NK-92 (cell line): ENCODE data around the gene RFX4.
"Not testable (repeated sequence)": the region's sequence is repeated elsewhere in the genome, so short reads cannot be mapped to it uniquely, and the experiment has no call there.

Source experiments
- DNase-seq: peaks from one replicate; lab custom pipeline; 2025; ENCODE audit not compliant: unreplicated experiment; lab: John Stamatoyannopoulos, UW

RFX4 gene

DNA sequence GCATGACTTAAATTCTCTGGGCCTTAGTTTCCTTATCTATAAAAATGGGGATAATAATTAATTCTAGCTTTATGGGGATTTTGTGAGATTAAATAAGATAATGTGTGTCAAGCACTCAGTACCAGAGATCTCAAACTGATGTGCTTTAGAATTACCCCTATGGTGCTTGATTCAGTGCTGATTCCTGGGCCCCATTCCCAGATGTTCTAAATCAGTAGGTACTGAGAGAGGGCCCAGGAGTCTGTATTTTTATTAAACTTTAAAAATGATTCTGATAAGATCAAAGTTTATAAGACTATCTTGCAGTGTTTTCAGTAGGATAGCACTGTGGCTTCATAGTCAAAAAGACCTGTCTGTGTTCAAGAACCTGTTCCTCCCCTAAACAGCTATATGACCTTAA is 102.6 kb downstream of the RFX4 start:
- no peak for DNase-seq

DNA sequence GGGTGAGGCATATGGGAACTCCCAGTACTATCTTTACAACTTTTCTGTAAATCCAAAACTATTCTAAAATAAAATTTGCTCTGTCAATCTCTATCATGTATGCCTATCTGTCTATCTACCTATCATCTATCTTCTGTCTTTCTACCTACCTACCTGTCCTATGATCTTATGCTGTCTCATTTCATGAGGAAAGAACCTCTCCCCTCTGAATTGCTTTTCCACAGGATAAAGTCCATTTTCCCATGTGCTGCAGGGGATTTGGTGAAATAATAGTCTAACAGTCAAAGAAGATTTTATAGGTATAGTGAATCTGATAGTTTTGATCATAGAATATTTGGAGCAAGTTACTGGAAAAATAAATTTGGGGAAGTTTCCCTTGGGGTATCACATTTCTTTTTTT is 104.9 kb downstream of the RFX4 start:
- DNase-seq, result no peak

DNA sequence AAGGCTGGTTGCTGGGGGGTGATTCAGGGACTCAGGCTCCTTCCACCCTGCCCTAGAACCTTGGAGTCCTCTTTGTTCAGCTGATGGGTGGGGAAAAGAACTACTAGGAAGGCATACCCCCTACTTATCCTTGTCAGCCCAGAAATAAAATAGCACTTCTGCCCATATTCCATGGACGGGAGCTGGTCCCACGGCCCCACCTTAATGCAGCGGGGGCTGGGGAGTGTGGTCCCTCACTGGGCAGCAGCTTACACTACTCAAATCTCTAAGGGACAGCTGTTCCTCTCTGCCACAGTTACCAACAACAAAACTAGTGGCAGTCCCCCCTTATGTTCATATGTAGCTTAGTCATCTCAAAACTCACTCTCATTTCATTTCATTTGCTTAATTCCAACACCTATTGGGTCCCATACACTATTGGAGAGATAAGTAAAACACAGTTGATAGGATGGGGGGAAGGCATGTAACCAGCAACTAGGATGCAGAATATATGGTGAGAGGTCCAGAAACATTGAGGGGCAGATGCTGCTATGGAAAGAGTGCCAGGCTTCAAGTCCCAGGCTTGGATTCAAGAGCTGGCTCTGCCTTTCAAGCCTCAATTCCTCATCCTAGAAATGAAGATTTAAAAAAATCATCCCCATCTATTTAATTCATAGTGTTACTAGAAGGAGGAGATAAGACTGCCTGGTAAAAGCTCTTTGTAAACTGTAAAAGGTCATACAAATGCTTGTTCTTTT is 107.9 kb downstream of the RFX4 start:
- DNase-seq, result no peak

DNA sequence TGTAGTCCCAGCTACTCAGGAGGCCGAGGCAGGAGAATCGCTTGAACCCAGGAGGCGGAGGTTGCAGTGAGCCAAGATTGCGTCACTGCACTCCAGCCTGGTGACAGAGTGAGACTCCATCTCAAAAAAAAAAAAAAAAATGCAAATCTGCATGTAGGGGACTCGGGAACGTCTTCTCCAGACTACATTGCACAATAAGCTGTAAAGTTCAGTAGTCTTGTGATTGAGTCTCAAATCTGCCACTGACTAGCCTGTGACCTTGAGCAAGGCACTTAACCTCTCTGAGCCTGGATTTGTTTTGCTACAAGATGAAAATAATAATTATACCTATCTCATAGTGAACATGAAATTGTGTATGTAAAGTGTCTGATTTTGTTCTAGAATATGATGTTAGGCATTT is 109.2 kb downstream of the RFX4 start:
- not testable (repeated sequence) for DNase-seq

DNA sequence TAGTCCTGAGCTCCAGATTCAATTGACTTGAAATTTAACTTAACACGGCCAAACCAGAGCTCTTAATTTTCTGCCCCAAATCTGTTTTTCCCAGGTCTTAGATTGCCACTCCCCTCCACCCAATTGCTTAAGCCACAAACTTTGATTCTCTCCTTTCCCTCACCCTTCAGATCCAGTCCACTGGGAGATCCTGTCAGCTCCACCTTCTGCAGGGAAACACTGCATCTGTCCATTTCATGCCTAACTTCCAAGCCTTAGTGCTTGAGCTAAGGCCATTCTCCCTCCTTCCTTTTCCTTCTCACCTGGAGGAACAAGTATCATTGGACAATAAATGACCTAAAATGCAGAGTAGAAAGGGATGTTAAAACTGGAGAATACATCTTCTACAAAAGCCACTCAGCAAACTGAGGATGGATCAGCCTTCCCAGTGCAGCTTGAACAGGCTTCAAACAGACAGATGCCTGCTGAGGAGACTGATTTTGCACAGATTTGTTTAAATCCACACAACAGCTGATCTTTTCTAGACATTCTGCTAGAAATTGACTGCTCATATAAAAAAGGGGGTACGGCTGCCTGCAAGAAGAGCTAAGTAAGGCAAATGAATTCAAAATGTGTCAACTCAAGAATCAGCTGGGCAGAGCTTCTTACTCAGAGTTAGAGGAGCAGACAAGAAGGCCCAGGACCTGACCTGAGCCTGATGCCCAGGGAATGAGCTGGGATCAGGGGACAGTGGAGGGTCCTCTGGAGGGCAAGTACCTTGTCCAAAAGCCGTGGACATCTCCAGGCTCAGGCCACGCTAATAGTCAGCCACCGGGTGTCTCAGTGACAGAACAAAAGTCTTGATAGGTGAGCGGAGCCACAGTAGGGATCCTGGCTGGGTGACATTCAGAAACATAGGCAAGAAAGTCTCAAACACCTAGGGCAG is 110.4 kb downstream of the RFX4 start:
- no peak for DNase-seq

DNA sequence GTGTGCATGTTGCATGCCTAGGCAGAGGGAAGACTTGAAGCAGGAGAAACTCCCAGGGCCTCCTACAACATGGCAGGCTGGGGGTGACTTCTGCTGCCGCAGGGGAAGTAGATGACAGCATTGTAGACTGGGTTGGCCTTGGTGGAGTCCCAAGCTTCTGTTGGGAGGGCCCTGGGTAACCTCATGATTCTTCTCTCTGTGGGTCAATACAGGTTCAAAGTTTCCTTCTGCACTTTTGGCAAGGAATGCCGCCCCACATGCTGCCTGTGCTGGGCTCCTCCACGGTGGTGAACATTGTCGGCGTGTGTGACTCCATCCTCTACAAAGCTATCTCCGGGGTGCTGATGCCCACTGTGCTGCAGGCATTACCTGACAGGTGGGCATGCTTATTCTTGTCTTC is 113.3 kb downstream of the RFX4 start:
- DNase-seq, result no peak

DNA sequence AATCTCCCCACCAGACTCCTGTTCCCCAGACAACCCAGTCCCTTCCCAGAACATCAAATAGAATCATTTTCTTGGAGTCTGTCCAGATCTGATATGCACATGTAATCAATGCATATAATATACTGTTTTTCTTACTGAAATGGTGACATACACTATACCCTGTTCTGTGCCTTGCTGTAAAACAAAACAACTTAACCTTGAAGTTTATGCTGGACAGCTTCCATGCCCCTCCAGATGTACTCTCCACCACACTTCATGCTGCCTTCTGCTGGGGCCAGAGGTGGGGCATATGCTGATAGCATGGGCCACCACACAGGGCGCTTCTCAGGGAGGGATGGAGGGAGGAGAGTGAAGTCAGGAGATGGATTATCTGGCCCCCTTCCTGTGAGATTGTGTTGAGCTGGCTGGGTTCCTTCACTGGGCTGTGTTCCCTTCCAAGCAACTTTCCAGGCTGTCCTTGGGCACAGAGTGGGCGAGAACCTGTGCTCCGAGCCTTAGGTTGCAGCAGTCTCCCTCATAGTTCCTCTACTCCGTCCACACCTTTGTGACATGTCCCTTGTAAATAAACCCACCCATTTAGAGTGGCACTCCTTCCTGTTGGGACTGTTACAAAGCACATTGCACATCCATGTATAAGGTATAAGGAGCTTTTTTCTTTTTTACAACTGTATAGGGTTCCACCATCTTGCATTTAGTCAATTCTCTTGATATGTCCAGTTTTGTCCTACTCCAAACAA is 114.0 kb downstream of the RFX4 start:
- DNase-seq, result no peak

DNA sequence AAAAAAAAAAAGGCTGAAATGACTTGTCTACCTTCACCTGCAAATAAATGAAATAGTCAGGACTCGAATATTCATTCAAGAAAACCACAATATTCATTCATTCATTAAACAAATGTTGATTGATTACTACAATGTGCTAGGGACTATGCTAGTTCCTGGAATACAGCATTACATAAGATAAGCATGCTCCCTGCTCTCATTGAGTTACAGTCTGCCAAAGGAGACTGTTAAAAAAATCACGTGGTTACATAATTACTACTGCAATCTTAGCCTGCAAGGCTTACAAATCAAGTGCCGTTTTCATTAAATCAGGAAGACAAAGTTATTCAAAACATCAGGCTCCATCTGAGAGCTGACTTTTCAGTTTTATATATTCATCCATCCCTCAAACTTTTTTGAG is 121.3 kb downstream of the RFX4 start:
- no peak for DNase-seq

DNA sequence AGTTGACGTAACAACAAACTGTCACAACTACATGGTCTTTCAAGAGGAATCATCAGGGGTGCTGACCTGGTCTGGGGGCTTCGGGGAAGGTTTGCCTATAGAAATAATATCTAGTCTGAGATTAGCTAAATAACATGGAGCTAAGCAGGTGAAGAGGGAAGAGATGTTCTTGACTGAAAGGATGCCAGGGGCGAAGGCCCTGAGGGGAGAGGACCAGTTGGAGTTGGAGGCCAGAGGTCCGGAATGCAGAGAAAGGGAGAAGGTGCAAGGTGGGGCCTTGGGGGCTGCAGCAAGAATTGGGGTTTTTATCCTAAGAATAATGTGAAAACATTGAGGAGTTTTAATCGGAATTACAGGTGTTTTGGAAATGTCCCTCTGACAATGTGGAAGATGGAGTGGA is 123.2 kb downstream of the RFX4 start:
- DNase-seq, result no peak

DNA sequence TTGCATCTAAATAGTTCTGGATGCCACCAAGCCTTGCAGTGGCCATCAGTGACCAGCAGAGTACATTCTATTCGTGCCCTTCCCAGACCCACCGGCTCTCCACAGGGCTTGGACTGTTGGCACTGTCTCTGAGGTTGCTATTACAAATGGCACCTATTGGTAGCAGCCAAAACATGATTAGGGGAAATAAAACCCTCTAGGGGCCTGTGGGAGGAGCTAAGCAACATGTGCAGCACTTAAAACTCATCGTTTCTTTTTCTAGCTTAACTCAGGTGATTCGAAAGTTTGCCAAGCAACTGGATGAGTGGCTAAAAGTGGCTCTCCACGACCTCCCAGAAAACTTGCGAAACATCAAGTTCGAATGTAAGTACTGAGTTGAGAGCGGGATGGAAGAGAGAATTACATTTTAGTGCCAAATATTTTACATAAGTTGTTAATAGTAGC is 126.3 kb downstream of the RFX4 start:
- DNase-seq, result no peak

DNA sequence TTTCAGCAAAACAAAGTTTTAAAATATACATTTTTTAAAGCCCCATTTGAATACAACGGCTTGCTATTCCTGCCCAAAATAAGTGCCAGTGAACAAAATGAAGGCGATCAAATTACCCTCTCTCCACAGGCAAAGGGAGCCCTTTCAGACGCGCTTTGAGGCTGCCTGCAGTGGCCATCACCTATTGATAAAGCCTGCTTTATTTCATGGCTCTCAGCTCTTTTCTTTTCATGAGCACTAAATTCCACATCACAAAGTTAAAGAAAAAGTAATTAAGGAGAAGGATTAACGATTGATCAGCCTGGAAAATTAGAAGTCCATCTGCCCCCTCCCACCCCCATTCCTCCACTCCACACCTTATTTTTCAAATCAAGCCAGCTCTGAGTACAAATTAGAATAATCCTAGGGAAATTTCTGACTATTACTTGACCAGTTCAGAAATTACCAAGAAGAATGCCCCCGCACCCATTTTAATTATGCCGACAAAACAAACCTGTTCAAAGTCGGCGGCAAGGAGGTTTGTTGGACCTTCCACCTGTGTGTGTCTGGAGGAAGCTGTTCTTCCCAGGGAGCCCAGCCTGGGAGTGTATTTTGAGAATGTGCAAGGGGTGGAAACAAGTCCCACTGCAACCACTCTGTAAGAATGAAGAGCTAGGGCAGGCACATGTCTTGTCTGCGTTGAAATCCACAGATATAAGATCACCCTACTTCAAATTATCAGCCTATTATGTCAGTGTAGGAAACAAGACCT is 127.5 kb downstream of the RFX4 start:
- DNase-seq, result no peak

DNA sequence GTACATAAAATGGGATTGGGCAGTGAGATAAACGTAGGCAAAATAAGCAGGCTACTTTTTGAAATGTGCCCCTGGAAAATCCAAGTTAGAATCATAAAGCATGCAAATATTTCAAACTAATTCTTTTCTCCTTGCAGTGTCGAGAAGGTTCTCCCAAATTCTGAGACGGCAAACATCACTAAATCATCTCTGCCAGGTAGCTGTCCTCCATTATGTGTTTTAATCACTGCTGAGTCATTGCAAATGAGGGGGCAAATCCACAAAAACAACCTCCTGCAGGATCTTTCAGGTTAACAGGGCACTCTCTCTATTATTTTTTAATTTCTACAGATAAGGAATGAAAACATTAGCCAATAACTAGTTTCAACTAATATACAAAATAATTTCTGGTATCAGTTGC is 128.5 kb downstream of the RFX4 start:
- no peak for DNase-seq

DNA sequence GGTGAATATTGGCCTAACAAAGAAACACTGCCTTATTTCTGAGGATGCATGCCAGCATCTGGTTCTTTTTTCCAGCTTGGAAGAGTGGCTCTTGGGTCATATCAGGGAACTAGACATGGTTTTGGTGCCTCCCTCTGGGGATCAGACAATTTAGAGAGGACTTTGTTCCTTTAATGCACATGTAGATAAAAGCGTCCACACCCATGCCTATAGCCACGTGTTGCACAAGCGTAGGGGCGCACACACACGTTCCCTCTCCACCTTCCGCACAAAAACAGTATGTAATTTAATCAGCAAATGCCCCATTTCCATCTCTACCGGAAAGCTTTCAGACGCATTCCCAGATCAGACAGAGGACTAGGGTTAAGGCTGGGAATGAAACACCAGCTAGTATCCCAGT is 130.0 kb downstream of the RFX4 start:
- no peak for DNase-seq

DNA sequence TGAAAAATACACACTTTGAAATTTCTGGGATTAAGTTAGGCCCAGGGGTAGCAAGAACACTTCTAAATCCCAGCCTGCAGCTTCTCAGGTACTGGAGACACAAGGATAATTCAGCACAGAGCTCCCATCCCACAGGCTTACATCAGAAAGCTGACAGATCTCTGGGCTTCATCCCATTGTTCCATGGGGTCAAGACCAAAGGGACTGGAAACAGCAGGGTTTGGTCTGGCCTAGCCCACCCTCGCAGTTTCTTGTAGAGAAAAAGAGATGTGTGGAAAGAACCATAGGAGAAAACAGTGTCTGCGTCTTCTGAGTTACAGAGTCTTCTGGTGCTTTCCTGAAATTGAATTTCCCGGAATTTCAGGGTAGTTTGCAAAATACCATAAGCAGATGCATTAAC is 132.1 kb downstream of the RFX4 start:
- no peak for DNase-seq

DNA sequence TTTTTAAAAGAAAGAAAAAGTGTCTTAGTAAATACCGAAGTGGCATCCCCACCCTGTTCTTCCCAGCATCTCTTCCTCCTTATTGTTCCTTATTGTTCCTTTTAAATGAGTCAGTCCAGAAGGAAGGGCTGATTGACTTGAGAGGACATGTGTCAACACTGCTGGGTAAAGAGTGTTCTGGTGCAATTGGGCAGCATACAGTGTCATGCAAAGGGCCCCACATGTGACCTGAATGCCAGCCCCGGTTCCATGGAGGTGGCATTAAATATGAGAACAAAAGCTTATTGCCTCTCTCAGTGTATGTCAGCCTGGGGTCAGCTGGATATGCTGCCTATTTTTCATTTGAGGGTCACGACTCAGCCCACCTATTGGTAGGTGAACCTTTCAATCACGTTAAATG is 132.8 kb downstream of the RFX4 start:
- no peak for DNase-seq

DNA sequence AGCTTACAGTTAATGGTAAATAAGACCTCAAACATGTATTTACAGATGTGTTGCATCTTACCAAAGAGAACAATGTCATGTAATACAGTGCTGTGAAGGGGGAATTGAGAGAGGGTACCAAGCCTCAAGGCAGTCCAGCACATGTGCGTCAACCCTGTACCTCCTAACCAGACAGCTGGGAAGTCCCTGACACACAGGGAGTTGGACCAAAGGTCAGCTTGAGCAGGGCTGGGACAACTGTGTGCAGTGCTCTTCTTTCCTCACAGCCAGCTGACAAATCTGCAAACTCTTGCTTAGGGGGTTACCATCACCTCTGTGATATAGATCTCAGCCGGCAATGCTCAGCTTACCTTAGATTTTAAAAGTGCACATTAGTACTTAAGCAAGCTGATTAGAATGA is 134.9 kb downstream of the RFX4 start:
- DNase-seq, result no peak

DNA sequence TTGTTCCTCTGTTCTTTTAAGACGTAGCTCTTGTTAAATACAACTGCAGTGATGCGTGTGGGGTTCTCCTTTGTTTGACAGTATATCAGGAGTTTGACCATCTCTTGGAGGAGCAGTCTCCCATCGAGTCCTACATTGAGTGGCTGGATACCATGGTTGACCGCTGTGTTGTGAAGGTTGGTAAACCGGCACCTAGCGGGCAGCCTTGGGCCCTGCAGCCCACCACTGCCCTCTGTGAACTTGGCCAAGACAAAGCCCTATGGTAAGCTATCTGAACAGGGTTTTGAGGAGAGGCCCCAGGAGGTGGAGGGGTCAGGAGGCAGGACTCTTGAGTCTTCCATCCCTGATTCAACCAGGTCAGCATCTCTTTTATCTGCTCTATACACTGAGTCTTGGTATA is 137.1 kb downstream of the RFX4 start:
- no peak for DNase-seq

DNA sequence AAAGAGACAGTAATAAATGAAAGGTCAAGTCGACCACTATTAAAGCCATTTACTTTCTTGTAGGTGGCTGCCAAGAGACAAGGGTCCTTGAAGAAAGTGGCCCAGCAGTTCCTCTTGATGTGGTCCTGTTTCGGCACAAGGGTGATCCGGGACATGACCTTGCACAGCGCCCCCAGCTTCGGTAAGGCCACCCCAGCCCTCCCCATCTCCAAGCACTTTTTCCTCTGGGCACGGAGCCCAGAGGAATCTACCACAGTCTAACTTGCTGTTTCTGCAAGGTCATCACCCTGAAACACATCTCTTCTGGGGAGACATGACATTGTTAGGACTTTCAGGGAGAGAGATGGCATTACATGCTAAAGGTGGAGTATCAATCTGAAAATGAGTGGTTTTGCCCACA is 137.9 kb downstream of the RFX4 start:
- no peak for DNase-seq

DNA sequence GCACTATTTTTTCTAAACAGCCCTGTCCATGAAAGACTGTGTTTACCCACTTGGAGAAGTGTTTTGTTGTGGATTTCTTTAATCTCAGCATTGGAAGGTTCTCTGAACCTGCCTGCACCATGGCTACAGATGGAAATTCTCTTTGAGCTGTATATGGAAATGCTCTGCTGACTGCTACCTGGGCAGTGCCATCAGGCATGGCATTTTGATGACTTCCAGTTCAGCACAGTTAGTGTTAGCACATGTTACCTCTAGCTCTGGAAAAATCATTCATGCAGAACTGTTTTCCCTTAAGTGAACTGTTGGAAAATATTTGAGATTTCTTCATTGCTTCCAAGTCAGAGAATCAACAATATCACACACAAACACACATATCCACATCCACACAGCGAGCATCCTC is 139.1 kb downstream of the RFX4 start:
- no peak for DNase-seq

DNA sequence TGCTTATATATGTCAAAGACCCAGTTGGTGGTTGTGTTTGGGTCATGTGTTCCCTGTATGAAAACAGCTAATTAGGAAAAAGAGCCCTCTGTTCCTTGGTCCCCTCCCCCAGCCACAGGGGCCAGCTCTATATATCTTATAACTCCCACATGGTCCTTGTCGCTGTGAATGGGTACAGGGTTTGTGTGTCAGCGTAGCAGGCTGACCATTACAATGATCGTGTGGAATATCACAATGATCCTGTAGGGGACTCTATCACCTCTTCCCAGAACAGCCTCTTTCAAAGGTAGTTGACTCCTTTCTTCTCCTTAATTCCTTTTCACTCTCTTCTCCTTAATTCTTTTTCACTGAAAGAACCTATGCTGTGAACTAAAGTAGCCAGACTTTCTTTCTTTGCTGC is 140.0 kb downstream of the RFX4 start:
- no peak for DNase-seq

DNA sequence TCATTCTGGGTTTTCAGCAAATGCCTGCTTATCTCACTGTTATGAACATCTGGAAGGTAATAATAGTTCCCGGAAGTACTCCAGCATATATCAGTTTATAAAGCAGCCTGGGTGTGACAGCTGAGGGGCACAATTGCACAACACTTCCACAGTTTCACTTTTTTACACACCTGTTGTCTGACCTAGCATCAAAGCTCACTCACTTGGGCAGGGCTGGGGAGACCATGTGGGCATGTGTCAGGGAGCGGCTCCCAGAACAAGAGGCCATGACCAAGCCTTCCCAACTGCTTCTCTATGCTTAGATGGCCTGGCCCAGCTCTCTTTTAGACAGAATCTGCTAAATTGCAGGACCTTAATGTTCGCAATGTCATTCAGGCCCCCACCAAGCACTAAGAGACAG is 140.6 kb downstream of the RFX4 start:
- no peak for DNase-seq
